IPS DF 6.9 (cell line): Measurements from ENCODE around the gene PSMA7.

ENCODE experiments used
- DNase-seq: peaks from one replicate; pipeline ENCODE4 v3.0.0-alpha.2; 2013; ENCODE audit warnings: low read depth, low spot score
- H3K27ac ChIP-seq: one replicate; pipeline ENCODE4 v1.5.1; 2013; ENCODE audit warnings: low read length, control low read depth
- H3K27me3 ChIP-seq: 2 replicates; pipeline ENCODE4 v1.6.1; 2013; ENCODE audit warnings: mild to moderate bottlenecking, low read length; ENCODE audit not compliant: control insufficient read depth, insufficient read depth
- H3K36me3 ChIP-seq: 2 replicates; pipeline ENCODE4 v1.6.1; 2013; ENCODE audit warnings: low read length; ENCODE audit not compliant: control insufficient read depth, insufficient read depth
- H3K4me1 ChIP-seq: 2 replicates; pipeline ENCODE4 v1.6.1; 2013; ENCODE audit warnings: low read length; ENCODE audit not compliant: control insufficient read depth, insufficient read depth
- H3K4me3 ChIP-seq: 2 replicates; pipeline ENCODE4 v1.5.1; 2013; ENCODE audit warnings: mild to moderate bottlenecking, low read length
- H3K9me3 ChIP-seq: 2 replicates; pipeline ENCODE4 v1.6.1; 2013; ENCODE audit warnings: low read length, inconsistent platforms; ENCODE audit not compliant: control insufficient read depth, insufficient read depth
- WGBS: extraction: QIAGEN DNeasy Blood & Tissue Kit; methylation state at CpG from one replicate; pipeline ENCODE4 v1.1.7; 2013; ENCODE audit warnings: mixed read lengths, missing lambda C conversion rate; ENCODE audit not compliant: insufficient read length, insufficient coverage; 5-methylcytosine and 5-hydroxymethylcytosine counted together

The PSMA7 gene

GRCh38 chr20:62104234-62104789 is 38.9 kb downstream of the PSMA7 start:
- DNase-seq, result no peak
- no peaks in the 10 kb centered on the region for H3K27me3 ChIP-seq
- no CpG with 5 or more reads among the region's 15 CpGs for WGBS

GRCh38 chr20:62103508-62104233 is 39.5 kb downstream of the PSMA7 start:
- WGBS, result no CpG with 5 or more reads among the region's 21 CpGs
- no peaks in the 10 kb centered on the region for H3K9me3 ChIP-seq
- H3K36me3 ChIP-seq, result no peaks in the 10 kb centered on the region
- no peak overlapping the region for H3K4me3 ChIP-seq
- no peak overlapping the region for H3K27ac ChIP-seq
- peaks cover 3% of the 10 kb centered on the region; the same call in 1 of the 2 replicates for H3K4me1 ChIP-seq
- no peaks in the 10 kb centered on the region for H3K27me3 ChIP-seq
- no peak for DNase-seq

More at GRCh38 chr20:62104234-62104789, 38.9 kb downstream of the PSMA7 start:
- no peaks in the 10 kb centered on the region for H3K9me3 ChIP-seq
- H3K4me1 ChIP-seq, result peaks cover 3% of the 10 kb centered on the region; the same call in 1 of the 2 replicates
- H3K4me3 ChIP-seq, result no peak overlapping the region
- no peaks in the 10 kb centered on the region for H3K36me3 ChIP-seq
- no peak overlapping the region for H3K27ac ChIP-seq

DNA sequence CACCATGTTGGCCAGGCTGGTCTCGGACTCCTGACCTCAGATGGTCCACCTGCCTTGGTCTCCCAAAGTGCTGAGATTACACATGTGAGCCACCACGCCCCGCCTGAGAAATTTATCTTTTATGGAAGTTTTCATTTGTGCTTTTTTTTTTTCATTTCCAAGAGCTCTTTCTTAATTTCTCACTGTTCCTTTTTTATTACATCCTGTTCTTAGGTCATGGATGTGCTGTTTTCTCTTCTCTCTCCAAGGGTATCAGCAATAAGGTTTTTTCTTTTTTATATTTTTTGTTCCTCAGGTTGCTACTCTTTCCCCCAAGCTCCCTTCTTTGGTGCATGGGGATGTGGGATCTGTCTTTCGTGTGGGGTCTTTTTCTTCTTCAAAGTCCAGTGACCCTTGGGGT is 42.1 kb downstream of the PSMA7 start:
- H3K9me3 ChIP-seq, result no peaks in the 10 kb centered on the region
- H3K4me3 ChIP-seq, result no peak overlapping the region
- no peak for DNase-seq
- peaks cover 3% of the 10 kb centered on the region; the same call in 1 of the 2 replicates for H3K4me1 ChIP-seq
- no CpG with 5 or more reads among the region's 4 CpGs for WGBS
- H3K36me3 ChIP-seq, result no peaks in the 10 kb centered on the region
- no peaks in the 10 kb centered on the region for H3K27me3 ChIP-seq
- no peak overlapping the region for H3K27ac ChIP-seq

- Histone ChIP-seq H3K4me1 (no peaks in the 10 kb centered on the region), H3K27me3 (no peaks in the 10 kb centered on the region), H3K36me3 (no peaks in the 10 kb centered on the region), H3K27ac (no peak overlapping the region), H3K9me3 (no peaks in the 10 kb centered on the region), H3K4me3 (no peak overlapping the region)
- no peak for DNase-seq
- WGBS, result no CpG with 5 or more reads among the region's 16 CpGs
These were observed 45.2 kb downstream of the PSMA7 start for GRCh38 chr20:62097881-62098407.

DNA sequence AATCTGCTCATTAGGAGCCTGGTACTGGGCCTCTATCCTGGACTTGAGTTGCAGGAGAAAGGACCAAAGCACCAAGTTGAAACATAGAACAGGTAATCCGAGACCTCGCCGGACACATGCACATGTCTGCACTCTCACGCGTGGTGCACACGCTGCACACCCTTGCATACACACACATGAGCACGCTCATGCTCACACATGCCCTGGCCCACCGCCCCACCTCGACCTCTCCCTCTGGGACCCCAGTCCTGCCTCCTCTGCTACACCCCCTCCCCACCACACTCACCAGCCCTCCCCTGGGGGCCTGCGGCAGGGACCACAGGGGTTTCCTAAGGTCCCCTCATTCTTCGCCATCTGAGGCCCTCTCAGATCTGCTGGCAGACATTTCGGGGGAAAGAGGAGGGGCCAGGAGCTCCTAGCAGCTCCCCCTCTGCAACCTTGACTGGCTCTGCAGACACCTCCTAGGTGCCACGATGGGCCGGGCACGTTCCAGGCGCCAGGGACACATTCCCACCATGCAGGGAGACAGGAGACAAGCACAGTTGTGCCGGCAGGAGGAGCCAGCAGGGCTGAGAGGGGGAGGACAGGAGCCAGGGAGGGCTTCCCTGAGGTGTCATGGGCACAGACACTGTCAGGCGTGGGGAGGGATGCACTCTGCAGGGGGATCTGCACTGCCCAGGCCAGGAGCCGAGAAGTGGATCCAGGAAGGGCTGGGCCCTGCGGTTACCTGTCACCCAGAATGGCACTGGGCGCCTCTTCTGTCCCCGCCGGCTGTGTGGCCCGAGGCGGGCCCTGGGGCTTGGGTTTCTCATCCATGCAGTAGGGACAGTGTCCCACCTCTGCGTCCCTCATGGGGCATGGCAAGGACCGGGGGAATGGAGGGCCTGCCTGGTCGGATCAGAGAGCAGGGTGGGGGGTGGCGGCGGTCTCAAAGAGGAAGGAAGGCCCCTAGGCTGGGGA is 46.5 kb downstream of the PSMA7 start:
- no peak for DNase-seq
- no peaks in the 10 kb centered on the region for H3K9me3 ChIP-seq
- no peaks in the 10 kb centered on the region for H3K36me3 ChIP-seq
- H3K4me3 ChIP-seq, result no peak overlapping the region
- H3K27me3 ChIP-seq, result no peaks in the 10 kb centered on the region
- H3K4me1 ChIP-seq, result no peaks in the 10 kb centered on the region
- no peak overlapping the region for H3K27ac ChIP-seq
- WGBS, result no CpG with 5 or more reads among the region's 30 CpGs

- Histone ChIP-seq H3K9me3 (no peaks in the 10 kb centered on the region), H3K27me3 (no peaks in the 10 kb centered on the region)
- WGBS, result no CpG with 5 or more reads among the region's 3 CpGs
These were observed 53.8 kb downstream of the PSMA7 start for GRCh38 chr20:62089393-62089792.

DNA sequence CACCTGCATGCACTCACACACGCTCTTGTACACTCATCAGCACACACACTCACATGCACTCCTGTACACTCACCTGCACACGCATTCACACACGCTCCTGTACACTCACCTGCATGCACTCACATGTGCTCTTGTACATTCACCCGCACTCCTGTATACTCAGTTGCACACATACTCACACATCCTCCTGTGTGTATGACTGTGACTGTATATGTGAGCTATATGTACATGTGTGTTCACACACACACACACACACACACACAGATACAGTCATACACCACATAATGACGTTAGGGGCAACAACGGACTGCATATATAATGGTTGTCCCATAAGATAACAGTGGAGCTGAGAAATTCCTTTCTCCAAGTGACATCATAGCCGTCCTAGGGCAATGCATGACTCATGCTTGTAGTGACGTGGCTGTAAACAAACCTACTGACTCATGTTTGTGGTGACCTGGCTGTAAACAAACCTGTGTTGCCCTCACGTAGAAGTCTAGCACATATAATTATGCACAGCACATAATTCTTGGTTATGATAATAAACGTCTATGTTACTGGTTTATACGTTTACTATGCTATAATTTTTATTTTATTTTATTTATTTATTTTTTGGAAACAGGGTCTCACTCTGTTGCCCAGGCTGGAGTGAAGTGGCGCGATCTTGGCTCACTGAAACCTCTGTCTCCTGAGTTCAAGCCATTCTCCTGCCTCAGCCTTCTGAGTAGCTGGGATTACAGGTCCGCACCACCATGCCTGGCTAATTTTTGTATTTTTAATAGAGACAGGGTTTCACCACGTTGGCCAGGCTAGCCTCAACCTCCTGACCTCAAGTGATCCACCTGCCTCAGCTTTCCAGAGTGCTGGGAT is 54.7 kb downstream of the PSMA7 start:
- Histone ChIP-seq H3K27me3 (no peaks in the 10 kb centered on the region), H3K4me1 (no peaks in the 10 kb centered on the region; the same call in 1 of the 2 replicates), H3K27ac (no peak overlapping the region), H3K36me3 (no peaks in the 10 kb centered on the region), H3K9me3 (no peaks in the 10 kb centered on the region), H3K4me3 (no peak overlapping the region)
- no peak for DNase-seq
- no CpG with 5 or more reads among the region's 15 CpGs for WGBS

More at GRCh38 chr20:62089393-62089792, 53.8 kb downstream of the PSMA7 start:
- Histone ChIP-seq H3K27ac (no peak overlapping the region), H3K36me3 (no peaks in the 10 kb centered on the region), H3K4me1 (no peaks in the 10 kb centered on the region; the same call in 1 of the 2 replicates), H3K4me3 (no peak overlapping the region)
- no peak for DNase-seq

- 100% methylated on average over 2 of the region's 17 CpGs for WGBS
- H3K9me3 ChIP-seq, result no peaks in the 10 kb centered on the region
- no peak for DNase-seq
- H3K4me3 ChIP-seq, result no peak overlapping the region
- H3K27ac ChIP-seq, result no peak overlapping the region
- no peaks in the 10 kb centered on the region for H3K27me3 ChIP-seq
- H3K36me3 ChIP-seq, result no peaks in the 10 kb centered on the region
- no peaks in the 10 kb centered on the region; the same call in 1 of the 2 replicates for H3K4me1 ChIP-seq
These were observed 55.6 kb downstream of the PSMA7 start for GRCh38 chr20:62087632-62088031.

- Histone ChIP-seq H3K4me3 (no peak overlapping the region), H3K4me1 (no peaks in the 10 kb centered on the region; the same call in 1 of the 2 replicates), H3K27ac (no peak overlapping the region), H3K9me3 (no peaks in the 10 kb centered on the region), H3K36me3 (no peaks in the 10 kb centered on the region), H3K27me3 (no peaks in the 10 kb centered on the region)
- WGBS, result 100% methylated on average over 1 of the region's 11 CpGs
- no peak for DNase-seq
These were observed 56.0 kb downstream of the PSMA7 start for GRCh38 chr20:62087227-62087626.
